LNCaP clone FGC (cell line): ENCODE measurements around the gene HLA-DQB1.

ENCODE experiments used
- DNase-seq: peaks from one replicate; pipeline ENCODE4 v3.0.0-alpha.2; 2011; ENCODE audit warnings: low read depth
- H3K4me3 ChIP-seq: 2 replicates; pipeline ENCODE4 v1.5.1; 2011; ENCODE audit warnings: mild to moderate bottlenecking, low read depth, low read length, control low read depth
- TF ChIP-seq, protein P1 (sequence below): IDR thresholded peaks from 2 replicates; pipeline ENCODE4 v1.5.1; 2012; ENCODE audit warnings: mild to moderate bottlenecking; ENCODE audit not compliant: control insufficient read depth, insufficient read depth; ENCODE audit errors: extremely low read depth

HLA-DQB1 gene

DNA sequence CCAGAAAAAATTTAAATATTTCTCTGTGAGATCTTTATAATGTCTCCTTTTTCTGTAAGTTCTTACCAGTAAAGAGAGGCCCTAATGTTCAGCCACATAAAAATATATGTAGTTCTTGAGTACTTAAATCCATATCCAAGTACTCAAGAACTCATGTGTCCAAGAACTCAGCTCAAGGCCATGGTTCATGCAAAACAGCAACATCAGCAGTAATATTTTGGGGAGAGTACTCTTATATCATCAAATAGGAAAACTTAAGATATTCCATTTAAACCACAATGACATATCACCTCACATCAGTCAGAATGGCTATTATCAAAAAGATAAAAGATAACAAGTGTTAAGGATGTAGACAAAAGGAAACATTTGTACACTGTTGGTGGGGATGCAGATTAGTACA is 3.4 kb upstream of the HLA-DQB1 start:
- no peak overlapping the region for H3K4me3 ChIP-seq
- TF ChIP-seq, protein P1, sequence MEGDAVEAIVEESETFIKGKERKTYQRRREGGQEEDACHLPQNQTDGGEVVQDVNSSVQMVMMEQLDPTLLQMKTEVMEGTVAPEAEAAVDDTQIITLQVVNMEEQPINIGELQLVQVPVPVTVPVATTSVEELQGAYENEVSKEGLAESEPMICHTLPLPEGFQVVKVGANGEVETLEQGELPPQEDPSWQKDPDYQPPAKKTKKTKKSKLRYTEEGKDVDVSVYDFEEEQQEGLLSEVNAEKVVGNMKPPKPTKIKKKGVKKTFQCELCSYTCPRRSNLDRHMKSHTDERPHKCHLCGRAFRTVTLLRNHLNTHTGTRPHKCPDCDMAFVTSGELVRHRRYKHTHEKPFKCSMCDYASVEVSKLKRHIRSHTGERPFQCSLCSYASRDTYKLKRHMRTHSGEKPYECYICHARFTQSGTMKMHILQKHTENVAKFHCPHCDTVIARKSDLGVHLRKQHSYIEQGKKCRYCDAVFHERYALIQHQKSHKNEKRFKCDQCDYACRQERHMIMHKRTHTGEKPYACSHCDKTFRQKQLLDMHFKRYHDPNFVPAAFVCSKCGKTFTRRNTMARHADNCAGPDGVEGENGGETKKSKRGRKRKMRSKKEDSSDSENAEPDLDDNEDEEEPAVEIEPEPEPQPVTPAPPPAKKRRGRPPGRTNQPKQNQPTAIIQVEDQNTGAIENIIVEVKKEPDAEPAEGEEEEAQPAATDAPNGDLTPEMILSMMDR: no peak
- DNase-seq: no peak

GRCh38 chr6:32669240-32669639 is 2.8 kb upstream of the HLA-DQB1 start:
- TF ChIP-seq, protein P1: no peak
- no peak overlapping the region for H3K4me3 ChIP-seq
- DNase-seq: no peak

DNA sequence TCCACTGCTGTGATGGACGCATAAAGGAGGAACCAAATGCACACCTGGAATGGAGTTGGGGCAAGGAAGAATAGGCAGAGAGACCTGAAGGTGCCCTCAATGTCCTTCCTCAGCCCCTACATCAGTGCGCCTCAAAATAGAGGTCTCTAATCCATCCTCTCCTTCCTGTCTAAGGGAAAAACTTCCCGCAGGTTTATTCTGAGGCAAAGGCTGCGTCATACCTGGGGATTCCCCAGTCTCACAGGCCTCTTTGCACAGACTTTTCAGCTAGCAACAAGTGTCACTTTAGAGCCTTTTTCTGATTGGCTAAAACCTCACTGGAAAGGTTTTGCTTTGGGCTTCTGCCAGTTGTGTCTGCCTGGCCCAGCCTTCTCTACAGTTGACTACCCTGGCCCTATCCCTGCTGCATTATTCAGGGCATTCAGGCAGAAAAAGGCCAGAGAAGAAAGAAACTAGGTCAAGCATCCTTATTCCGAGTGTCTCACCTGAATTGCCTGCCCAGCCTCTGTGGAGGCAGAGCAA is 1.8 kb upstream of the HLA-DQB1 start:
- TF ChIP-seq, protein P1: no peak
- no peak overlapping the region for H3K4me3 ChIP-seq
- peak; percentile 54 for DNase-seq

- no peak for DNase-seq
- TF ChIP-seq, protein P1: no peak
- no peak overlapping the region for H3K4me3 ChIP-seq
Measured at GRCh38 chr6:32665661-32666060, 796 bp downstream of the HLA-DQB1 start.

DNA sequence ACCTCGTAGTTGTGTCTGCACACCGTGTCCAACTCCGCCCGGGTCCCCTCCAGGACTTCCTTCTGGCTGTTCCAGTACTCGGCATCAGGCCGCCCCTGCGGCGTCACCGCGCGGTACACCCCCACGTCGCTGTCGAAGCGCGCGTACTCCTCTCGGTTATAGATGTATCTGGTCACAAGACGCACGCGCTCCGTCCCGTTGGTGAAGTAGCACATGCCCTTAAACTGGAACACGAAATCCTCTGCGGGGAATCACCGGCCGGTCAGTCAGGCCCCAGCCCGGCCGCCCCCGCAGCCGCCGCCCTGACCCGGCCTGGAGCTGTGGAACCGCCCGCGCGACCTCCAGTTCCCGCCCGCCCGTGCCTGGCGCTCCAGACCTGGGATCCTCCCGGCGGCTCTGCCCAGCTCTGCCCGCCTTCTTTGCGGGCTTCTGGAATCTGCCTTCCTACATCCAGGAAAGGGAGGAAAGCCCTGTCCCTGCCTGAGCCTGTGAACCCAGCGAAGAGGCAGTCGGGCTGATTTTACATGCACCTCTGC is 1.6 kb downstream of the HLA-DQB1 start:
- TF ChIP-seq, protein P1: no peak
- no peak for DNase-seq
- no peak overlapping the region for H3K4me3 ChIP-seq

GRCh38 chr6:32664354-32664753 is 2.1 kb downstream of the HLA-DQB1 start:
- TF ChIP-seq, protein P1: no peak
- no peak for DNase-seq
- H3K4me3 ChIP-seq: no peak overlapping the region

DNA sequence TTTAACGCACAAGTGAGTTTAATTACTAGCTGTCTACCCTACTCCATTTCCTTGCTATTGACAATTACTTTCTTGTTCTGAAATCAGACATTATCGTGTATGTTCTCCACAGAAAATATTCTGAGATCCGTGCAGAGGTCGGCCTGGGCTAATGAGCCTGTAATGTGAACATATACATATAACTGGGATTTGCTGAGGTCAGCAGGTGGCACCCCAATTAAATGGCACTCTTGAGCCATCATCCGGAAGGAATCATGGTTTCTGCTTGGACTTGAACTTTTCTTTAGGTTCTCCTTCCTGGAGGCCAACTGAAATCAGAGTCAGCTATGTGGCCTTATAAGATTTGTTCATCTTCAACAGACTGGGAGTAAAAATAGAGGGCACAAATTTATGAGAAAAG is 3.6 kb downstream of the HLA-DQB1 start:
- TF ChIP-seq, protein P1: no peak
- no peak for DNase-seq
- H3K4me3 ChIP-seq: no peak overlapping the region
